ENCODE measurements around the gene MDP1. TPM values are rescaled to one million over a fixed set of nuclear protein-coding genes. Genes with fewer than 3 reads are reported as not detected.
"Not testable (repeated sequence)": the region's sequence is repeated elsewhere in the genome, so short reads cannot be mapped to it uniquely, and the experiment has no call there.

MDP1 gene
- total RNA-seq, 2 donors from 2014 or later: 19.1 to 25.5 TPM

DNA sequence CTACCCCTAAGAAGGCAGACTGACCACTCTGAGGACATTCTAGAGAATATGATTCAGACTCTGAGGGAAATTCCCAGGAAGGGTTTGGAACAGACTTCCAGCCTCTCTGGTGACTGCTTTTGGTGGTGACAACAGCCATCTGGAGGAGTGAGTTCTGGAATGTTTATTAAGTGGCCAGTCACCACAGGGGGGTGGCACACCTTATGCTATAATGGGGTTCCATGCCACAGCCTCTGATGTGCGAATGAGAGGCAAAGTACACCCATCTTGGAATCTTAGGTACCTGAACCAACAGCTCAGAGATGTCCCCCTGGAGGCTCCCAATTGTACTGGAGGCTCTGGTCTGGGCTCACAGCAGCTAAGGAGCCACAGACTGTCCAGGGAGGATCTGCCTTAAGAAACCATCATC lies 36.0 kb upstream of the MDP1 start:
- intact Hi-C loops (cut with DNase I): no loop called here
- no peak for TF ChIP-seq POLR2A (IDR thresholded peaks at IDR 0.05)
- TF ChIP-seq POLR2AphosphoS5 (IDR thresholded peaks at IDR 0.05): no peak
- TF ChIP-seq, protein P1, sequence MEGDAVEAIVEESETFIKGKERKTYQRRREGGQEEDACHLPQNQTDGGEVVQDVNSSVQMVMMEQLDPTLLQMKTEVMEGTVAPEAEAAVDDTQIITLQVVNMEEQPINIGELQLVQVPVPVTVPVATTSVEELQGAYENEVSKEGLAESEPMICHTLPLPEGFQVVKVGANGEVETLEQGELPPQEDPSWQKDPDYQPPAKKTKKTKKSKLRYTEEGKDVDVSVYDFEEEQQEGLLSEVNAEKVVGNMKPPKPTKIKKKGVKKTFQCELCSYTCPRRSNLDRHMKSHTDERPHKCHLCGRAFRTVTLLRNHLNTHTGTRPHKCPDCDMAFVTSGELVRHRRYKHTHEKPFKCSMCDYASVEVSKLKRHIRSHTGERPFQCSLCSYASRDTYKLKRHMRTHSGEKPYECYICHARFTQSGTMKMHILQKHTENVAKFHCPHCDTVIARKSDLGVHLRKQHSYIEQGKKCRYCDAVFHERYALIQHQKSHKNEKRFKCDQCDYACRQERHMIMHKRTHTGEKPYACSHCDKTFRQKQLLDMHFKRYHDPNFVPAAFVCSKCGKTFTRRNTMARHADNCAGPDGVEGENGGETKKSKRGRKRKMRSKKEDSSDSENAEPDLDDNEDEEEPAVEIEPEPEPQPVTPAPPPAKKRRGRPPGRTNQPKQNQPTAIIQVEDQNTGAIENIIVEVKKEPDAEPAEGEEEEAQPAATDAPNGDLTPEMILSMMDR (IDR thresholded peaks at IDR 0.05): no peak

DNA sequence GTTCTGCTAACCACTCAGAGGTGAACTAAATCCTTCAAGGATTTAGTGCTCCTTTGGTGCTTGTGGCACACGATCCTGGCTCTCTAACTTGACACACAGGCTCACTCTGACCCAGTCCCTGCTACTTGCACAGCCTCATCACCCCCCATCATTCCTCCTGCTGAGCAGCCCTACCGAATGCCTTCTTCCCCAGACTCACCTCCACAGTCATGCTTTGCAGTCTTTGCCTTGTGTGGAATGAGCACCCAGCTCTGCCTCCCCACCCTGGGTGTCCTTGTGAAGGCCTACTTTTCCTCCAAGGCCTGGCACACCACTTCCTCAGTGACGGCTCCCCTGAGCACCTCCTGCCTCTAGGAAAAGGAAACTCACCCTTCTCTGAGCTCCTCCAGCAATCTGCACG lies 34.5 kb upstream of the MDP1 start:
- no peaks in the 10 kb centered on the region for H3K9me3 ChIP-seq
- DNase-seq (ENCODE audit: low spot score): no peak
- no peaks in the 10 kb centered on the region for H3K4me1 ChIP-seq (replicated peaks)
- intact Hi-C loops (cut with DNase I): no loop called here
- no peaks in the 10 kb centered on the region for H3K36me3 ChIP-seq
- WGBS: 57% methylated on average over 4 of the region's 4 CpGs
- no peak for TF ChIP-seq POLR2AphosphoS5 (IDR thresholded peaks at IDR 0.05)
- TF ChIP-seq POLR2A (IDR thresholded peaks at IDR 0.05): no peak
- TF ChIP-seq, protein P1 (IDR thresholded peaks at IDR 0.05): no peak
- H3K4me3 ChIP-seq: no peak overlapping the region
- H3K27ac ChIP-seq: no peak overlapping the region
- no peaks in the 10 kb centered on the region for H3K27me3 ChIP-seq (replicated peaks; ENCODE audit: insufficient read depth)

More for the DNA sequence above, 36.0 kb upstream of the MDP1 start:
- no peak overlapping the region for H3K4me3 ChIP-seq
- no peak for DNase-seq (ENCODE audit: low spot score)
- no peak overlapping the region for H3K27ac ChIP-seq
- H3K36me3 ChIP-seq: no peaks in the 10 kb centered on the region
- H3K27me3 ChIP-seq (replicated peaks; ENCODE audit: insufficient read depth): no peaks in the 10 kb centered on the region
- H3K4me1 ChIP-seq (replicated peaks): no peaks in the 10 kb centered on the region
- WGBS: 91% methylated on average over 1 of the region's 1 CpG
- no peaks in the 10 kb centered on the region for H3K9me3 ChIP-seq

DNA sequence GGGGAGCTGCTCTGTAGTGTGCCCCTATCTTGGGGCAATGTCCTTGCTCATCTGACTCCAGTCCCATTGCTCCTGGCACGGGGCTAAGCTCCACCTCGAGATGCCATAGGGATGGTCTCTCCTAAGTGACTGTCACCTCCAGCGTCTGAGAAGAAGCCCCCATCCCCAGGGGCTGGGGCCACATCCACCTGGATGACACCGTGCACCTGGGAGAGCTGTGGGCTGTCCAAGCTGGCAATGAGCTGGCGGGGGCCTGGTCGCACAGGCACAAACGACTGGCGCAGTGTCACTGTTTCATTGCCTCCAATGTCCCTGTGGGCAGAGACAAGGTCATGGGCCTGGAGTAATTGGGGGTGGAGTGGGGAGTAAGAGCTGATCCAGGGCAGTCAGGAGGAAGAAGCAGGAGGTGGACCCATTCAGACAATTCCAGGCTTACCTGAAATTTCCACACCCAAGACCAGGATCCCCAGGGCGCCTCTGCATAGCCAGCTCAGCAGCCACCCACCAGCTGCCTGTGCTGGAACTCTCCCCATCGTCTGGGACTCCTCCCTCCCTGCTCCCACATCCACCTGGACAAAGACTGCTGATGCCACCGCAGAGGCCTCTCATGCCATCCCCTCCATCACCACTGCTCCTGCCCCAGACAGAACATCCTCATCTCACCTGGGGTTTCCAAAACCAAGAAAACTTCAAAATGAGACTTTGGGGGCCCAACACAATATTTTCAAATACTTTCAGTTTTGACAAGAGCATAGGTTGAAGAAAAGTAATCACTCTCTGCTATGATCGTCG lies 33.6 kb upstream of the MDP1 start:
- TF ChIP-seq POLR2AphosphoS5 (IDR thresholded peaks at IDR 0.05) (no peak), POLR2A (IDR thresholded peaks at IDR 0.05) (no peak)
- TF ChIP-seq, protein P1 (IDR thresholded peaks at IDR 0.05): no peak
- intact Hi-C loops (cut with DNase I): no loop called here
- DNase-seq (ENCODE audit: low spot score): no peak

DNA sequence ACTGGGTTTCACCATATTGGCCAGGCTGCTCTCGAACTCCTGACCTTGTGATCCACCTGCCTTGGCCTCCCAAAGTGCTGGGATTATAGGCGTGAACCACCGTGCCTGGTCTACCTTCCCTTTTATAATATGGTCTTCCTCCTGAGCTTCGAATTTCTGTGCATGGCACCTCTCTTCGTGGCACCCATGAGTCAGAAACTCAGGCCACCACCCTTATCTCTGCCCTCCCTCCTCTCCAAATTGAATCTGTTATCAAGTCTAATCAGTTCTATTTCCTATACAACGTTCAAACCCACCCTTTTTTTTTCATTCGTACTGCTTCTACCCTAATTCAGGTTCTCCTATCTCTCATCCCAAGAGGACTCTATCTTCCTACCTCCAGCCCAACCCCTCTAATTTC lies 31.6 kb upstream of the MDP1 start:
- no peaks in the 10 kb centered on the region for H3K9me3 ChIP-seq
- no peaks in the 10 kb centered on the region for H3K27me3 ChIP-seq (replicated peaks; ENCODE audit: insufficient read depth)
- TF ChIP-seq POLR2AphosphoS5 (IDR thresholded peaks at IDR 0.05) (no peak), POLR2A (IDR thresholded peaks at IDR 0.05) (no peak)
- TF ChIP-seq, protein P1 (IDR thresholded peaks at IDR 0.05): no peak
- H3K4me3 ChIP-seq: no peak overlapping the region
- H3K27ac ChIP-seq: no peak overlapping the region
- intact Hi-C loops (cut with DNase I): no loop called here
- 69% methylated on average over 7 of the region's 7 CpGs for WGBS
- H3K36me3 ChIP-seq: no peaks in the 10 kb centered on the region
- no peaks in the 10 kb centered on the region for H3K4me1 ChIP-seq (replicated peaks)
- no peak for DNase-seq (ENCODE audit: low spot score)

More for the DNA sequence above, 33.6 kb upstream of the MDP1 start:
- no peaks in the 10 kb centered on the region for H3K9me3 ChIP-seq
- H3K27me3 ChIP-seq (replicated peaks; ENCODE audit: insufficient read depth): no peaks in the 10 kb centered on the region
- H3K27ac ChIP-seq: no peak overlapping the region
- H3K36me3 ChIP-seq: no peaks in the 10 kb centered on the region
- no peaks in the 10 kb centered on the region for H3K4me1 ChIP-seq (replicated peaks)
- 80% methylated on average over 13 of the region's 13 CpGs for WGBS
- no peak overlapping the region for H3K4me3 ChIP-seq

DNA sequence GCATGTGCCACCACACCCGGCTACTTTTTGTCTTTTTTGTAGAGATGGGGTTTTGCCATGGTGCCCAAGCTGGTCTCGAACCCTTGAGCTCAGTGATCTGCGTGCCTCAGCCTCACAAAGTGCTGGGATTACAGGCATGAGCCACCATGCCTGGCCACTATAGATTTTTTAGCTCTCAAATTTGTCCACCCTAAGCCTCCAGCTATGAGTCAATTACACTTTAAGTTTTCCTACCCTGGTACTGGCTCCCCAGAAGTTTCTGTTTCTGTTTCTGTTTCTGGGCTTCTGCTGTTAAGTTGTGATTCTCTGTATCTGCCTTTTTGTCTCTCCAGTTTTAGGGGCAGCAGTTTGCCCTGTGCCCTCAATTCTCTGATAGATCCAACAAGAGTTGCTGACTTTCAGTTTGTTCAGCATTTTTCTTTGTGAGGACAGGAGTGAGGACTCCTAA lies 30.9 kb upstream of the MDP1 start:
- no peaks in the 10 kb centered on the region for H3K9me3 ChIP-seq
- DNase-seq (ENCODE audit: low spot score): no peak
- no peaks in the 10 kb centered on the region for H3K36me3 ChIP-seq
- no peak overlapping the region for H3K27ac ChIP-seq
- TF ChIP-seq POLR2A (IDR thresholded peaks at IDR 0.05) (no peak), POLR2AphosphoS5 (IDR thresholded peaks at IDR 0.05) (no peak)
- TF ChIP-seq, protein P1 (IDR thresholded peaks at IDR 0.05): no peak
- no peaks in the 10 kb centered on the region for H3K4me1 ChIP-seq (replicated peaks)
- H3K27me3 ChIP-seq (replicated peaks; ENCODE audit: insufficient read depth): no peaks in the 10 kb centered on the region
- 99% methylated on average over 3 of the region's 3 CpGs for WGBS
- no peak overlapping the region for H3K4me3 ChIP-seq
- intact Hi-C loops (cut with DNase I): no loop called here

DNA sequence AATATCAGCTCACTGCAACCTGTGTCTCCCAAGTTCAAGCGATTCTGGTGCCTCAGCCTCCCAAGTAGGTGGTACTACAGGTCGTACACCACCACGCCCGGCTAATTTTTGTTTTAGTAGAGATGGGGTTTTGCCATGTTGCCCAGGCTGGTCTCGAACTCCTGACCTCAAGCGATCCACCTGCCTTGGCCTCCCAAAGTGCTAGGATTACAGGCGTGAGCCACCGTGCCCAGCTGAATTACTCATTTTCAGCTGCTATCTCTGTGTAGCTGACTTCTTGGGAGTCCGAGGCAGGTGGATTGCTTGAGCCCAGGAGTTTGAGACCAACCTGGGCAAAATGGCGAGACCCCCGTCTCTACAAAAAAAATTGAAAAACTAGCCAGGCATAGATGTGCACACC lies 29.5 kb upstream of the MDP1 start:
- H3K4me3 ChIP-seq; H3K27ac ChIP-seq; H3K9me3 ChIP-seq; intact Hi-C loops (cut with DNase I); H3K27me3 ChIP-seq (replicated peaks; ENCODE audit: insufficient read depth); H3K36me3 ChIP-seq; DNase-seq (ENCODE audit: low spot score): not testable (repeated sequence)
- H3K4me1 ChIP-seq (replicated peaks): peaks cover 11% of the 10 kb centered on the region
- 94% methylated on average over 11 of the region's 11 CpGs for WGBS

Measured in prostate gland (tissue), 2 donors.